K562 (cell line): ENCODE measurements around the gene ERCC2. TPM values are rescaled to one million over a fixed set of nuclear protein-coding genes. Genes with fewer than 3 reads are reported as not detected.
A peak's percentile ranks its signal among the peaks of the same experiment; 100 is the strongest.

Experiments
- CSDE1 ChIP-seq, 2 experiments: fragments of 450-650 bp; IDR thresholded peaks; 2 replicates each; pipeline ENCODE4 v1.6.1; 2016; ENCODE audit warnings: mild to moderate bottlenecking in 1 of 2
- FOXO4 ChIP-seq: fragments of 450-650 bp; formaldehyde crosslinking; IDR thresholded peaks from 2 replicates; pipeline ENCODE4 v1.4.0; 2020; ENCODE audit warnings: mild to moderate bottlenecking, moderate library complexity
- KLF6 ChIP-seq: fragments of 250-450 bp; sonication (Bioruptor Pico); IDR thresholded peaks from 2 replicates; pipeline ENCODE4 v1.4.0; 2020; ENCODE audit warnings: mild to moderate bottlenecking, moderate library complexity, borderline replicate concordance
- MAFG ChIP-seq: fragments of 450-650 bp; conservative IDR thresholded peaks from 2 replicates; pipeline ENCODE4 v1.6.1; 2016; ENCODE audit warnings: missing genetic modification characterization, missing compliant biosample characterization
- PHB ChIP-seq: fragments of 250-450 bp; sonication (Bioruptor Pico); IDR thresholded peaks from 2 replicates; pipeline ENCODE4 v1.5.0; 2021
- RB1 ChIP-seq: fragments of 450-650 bp; IDR thresholded peaks from 2 replicates; pipeline ENCODE4 v1.6.1; 2017; ENCODE audit warnings: low read depth, mild to moderate bottlenecking
- RBM14 ChIP-seq: fragments of 200-400 bp; formaldehyde crosslinking; IDR thresholded peaks from 2 replicates; pipeline ENCODE4 v1.6.1; 2018; ENCODE audit warnings: low read depth, mild to moderate bottlenecking, low read length, moderate library complexity, borderline replicate concordance; ENCODE audit not compliant: insufficient read depth
- RBM39 ChIP-seq: fragments of 200-400 bp; formaldehyde crosslinking; optimal IDR thresholded peaks from 2 replicates; pipeline ENCODE3; 2018; ENCODE audit warnings: low read depth, low read length
- ZBTB26 ChIP-seq: fragments of 450-650 bp; formaldehyde crosslinking; IDR thresholded peaks from 2 replicates; pipeline ENCODE4 v1.4.0; 2022; ENCODE audit warnings: missing genetic modification characterization
- ZC3H11A ChIP-seq: IDR thresholded peaks from 2 replicates; pipeline ENCODE4 v1.6.1; 2012; ENCODE audit warnings: low read depth, low read length, improper control_type of control experiment
- ZFP30 ChIP-seq: fragments of 250-450 bp; sonication (Bioruptor Pico); IDR thresholded peaks from 2 replicates; pipeline ENCODE4 v1.8.0; 2022; ENCODE audit warnings: moderate library complexity, mild to moderate bottlenecking, inconsistent platforms, borderline replicate concordance
- ZNF699 ChIP-seq: fragments of 250-450 bp; sonication (Bioruptor Pico); IDR thresholded peaks from 2 replicates; pipeline ENCODE4 v1.8.0; 2021; ENCODE audit warnings: mild to moderate bottlenecking, moderate library complexity; ENCODE audit not compliant: insufficient replicate concordance
- ZNF764 ChIP-seq: fragments of 250-450 bp; sonication (Bioruptor Pico); IDR thresholded peaks from 2 replicates; pipeline ENCODE4 v1.4.0; 2020; ENCODE audit warnings: low read depth, mild to moderate bottlenecking, moderate library complexity
- polyA plus RNA-seq, 8 experiments: library from polyadenylated mRNA; depleted of rRNA in 4 of 8; stranded (reverse) in 5 of 8; unstranded in 3 of 8; fragments of >200 nt; fragmentation: Nextera tagmentation in 2 of 8; fragmentation: Illumina TruSeq in 1 of 8; extraction: Ambion mirVana in 2 of 8; extraction: Trizol in 1 of 8; gene quantifications; 2 replicates each; pipeline versions ENCODE4 v1.2.1 to v1.2.3, GENCODE V29; 2011 to 2014; ENCODE audit warnings: inconsistent platforms in 1 of 8, missing spikeins in 1 of 8
- total RNA-seq, 7 experiments: library from RNA; depleted of rRNA in 6 of 7; stranded (reverse); fragments of >200 nt in 6 of 7; fragmentation: Illumina TruSeq in 2 of 7; extraction: Trizol in 2 of 7; gene quantifications; 2 replicates each; pipeline versions ENCODE4 v1.2.1 to v1.2.3, GENCODE V29; 2011 to 2021; ENCODE audit warnings: low replicate concordance in 1 of 7
- TF ChIP-seq, protein P1 (sequence below): sonication (generic); formaldehyde crosslinking; IDR thresholded peaks from 2 replicates; pipeline ENCODE4 v1.8.1; 2023; ENCODE audit warnings: mild to moderate bottlenecking, missing genetic modification reagents, moderate library complexity
- TF ChIP-seq, protein P2 (sequence below): fragments of 450-650 bp; IDR thresholded peaks from 2 replicates; pipeline ENCODE4 v1.6.1; 2016; ENCODE audit warnings: borderline replicate concordance

The ERCC2 gene
- total and polyA plus RNA-seq, 9 of the 15 experiments (the other 6 are each of a cell fraction or from before 2014, with no cell fraction given), result 2.2 to 55.9 (median 23.4) TPM

GRCh38 chr19:45403781-45404556 is 33.6 kb upstream of the ERCC2 start (continued):
- peak; percentile 42; the same call in 1 of the 2 replicates for TF ChIP-seq RB1
- TF ChIP-seq ZNF764 (CRISPR knock-in tag), result 0 out of 2 replicates have a peak, but pooled peaks have one; percentile 50
- TF ChIP-seq PHB (CRISPR knock-in tag), result no peak
- TF ChIP-seq FOXO4, result no peak
- TF ChIP-seq KLF6 (CRISPR knock-in tag), result no peak
- TF ChIP-seq ZNF699 (CRISPR knock-in tag), result no peak
- no peak for TF ChIP-seq ZFP30
- no peak for TF ChIP-seq CSDE1 (IDR thresholded peaks at IDR 0.05)
- no peak for TF ChIP-seq MAFG (tag)
- no peak for TF ChIP-seq ZBTB26 (CRISPR knock-in tag)
- no peak for TF ChIP-seq RBM14
- TF ChIP-seq ZC3H11A, result no peak
- TF ChIP-seq, protein P1, sequence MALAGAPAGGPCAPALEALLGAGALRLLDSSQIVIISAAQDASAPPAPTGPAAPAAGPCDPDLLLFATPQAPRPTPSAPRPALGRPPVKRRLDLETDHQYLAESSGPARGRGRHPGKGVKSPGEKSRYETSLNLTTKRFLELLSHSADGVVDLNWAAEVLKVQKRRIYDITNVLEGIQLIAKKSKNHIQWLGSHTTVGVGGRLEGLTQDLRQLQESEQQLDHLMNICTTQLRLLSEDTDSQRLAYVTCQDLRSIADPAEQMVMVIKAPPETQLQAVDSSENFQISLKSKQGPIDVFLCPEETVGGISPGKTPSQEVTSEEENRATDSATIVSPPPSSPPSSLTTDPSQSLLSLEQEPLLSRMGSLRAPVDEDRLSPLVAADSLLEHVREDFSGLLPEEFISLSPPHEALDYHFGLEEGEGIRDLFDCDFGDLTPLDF (CRISPR knock-in tag), result no peak
- TF ChIP-seq, protein P2, sequence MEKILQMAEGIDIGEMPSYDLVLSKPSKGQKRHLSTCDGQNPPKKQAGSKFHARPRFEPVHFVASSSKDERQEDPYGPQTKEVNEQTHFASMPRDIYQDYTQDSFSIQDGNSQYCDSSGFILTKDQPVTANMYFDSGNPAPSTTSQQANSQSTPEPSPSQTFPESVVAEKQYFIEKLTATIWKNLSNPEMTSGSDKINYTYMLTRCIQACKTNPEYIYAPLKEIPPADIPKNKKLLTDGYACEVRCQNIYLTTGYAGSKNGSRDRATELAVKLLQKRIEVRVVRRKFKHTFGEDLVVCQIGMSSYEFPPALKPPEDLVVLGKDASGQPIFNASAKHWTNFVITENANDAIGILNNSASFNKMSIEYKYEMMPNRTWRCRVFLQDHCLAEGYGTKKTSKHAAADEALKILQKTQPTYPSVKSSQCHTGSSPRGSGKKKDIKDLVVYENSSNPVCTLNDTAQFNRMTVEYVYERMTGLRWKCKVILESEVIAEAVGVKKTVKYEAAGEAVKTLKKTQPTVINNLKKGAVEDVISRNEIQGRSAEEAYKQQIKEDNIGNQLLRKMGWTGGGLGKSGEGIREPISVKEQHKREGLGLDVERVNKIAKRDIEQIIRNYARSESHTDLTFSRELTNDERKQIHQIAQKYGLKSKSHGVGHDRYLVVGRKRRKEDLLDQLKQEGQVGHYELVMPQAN, result peak; percentile 56; the same call in 1 of the 2 replicates
- TF ChIP-seq RBM39, result peak; percentile 42
